ENCODE data around the gene ANKRD52.

The ANKRD52 gene

GRCh38 chr12:56188131-56188777 is 69.9 kb downstream of the ANKRD52 start:
- in situ Hi-C loops (cut with HindIII; ENCODE audit: low sequenced_read_pairs) = loop anchor here (5.0 kb wide), 2 partner anchors 34 to 71 kb away; partner anchors contain the start of genes NABP2, RNF41, RPL41 and ZC3H10

Data from endothelial cell of hepatic sinusoid (primary cell).